WTC11 (cell line): ENCODE results near the gene EEF1AKMT4. TPM values are rescaled to one million over a fixed set of nuclear protein-coding genes. Genes with fewer than 3 reads are reported as not detected.

ENCODE experiments used
- ATAC-seq: fragments of 200-7000 bp; cut with Tn5 transposase; 2 replicates; pipeline ENCODE4 v1.10.0; 2021; ENCODE audit warnings: mild to moderate bottlenecking, moderate library complexity
- CTCF ChIA-PET: fragments of 300-600 bp; sonication (Branson Sonifier 250); formaldehyde crosslinking; loops from one replicate; lab custom pipeline; 2021; ENCODE audit warnings: antibody characterized with exemption; lab: Charles Lee
- POLR2A ChIA-PET: fragments of 350-600 bp; sonication (Branson Sonifier 250); formaldehyde crosslinking; loops from one replicate; lab custom pipeline; 2021; ENCODE audit warnings: antibody characterized with exemption; lab: Charles Lee
- DNase-seq: peaks from one replicate; pipeline ENCODE4 v3.0.0; 2021; ENCODE audit warnings: low spot score
- H3K27ac Mint-ChIP-seq: 2 replicates; pipeline ENCODE4 v1.8.0; 2021; ENCODE audit warnings: mixed read lengths
- H3K27me3 Mint-ChIP-seq: 2 replicates; pipeline ENCODE4 v1.8.0; 2021; ENCODE audit warnings: low read depth, mild to moderate bottlenecking, moderate library complexity, mixed read lengths
- H3K36me3 Mint-ChIP-seq: 2 replicates; pipeline ENCODE4 v1.8.0; 2021; ENCODE audit warnings: mixed read lengths
- H3K4me1 Mint-ChIP-seq: 2 replicates; pipeline ENCODE4 v1.8.0; 2022; ENCODE audit warnings: mixed read lengths
- H3K4me3 Mint-ChIP-seq: 2 replicates; pipeline ENCODE4 v1.8.0; 2021; ENCODE audit warnings: mild to moderate bottlenecking, moderate library complexity, mixed read lengths
- H3K9me3 Mint-ChIP-seq: 2 replicates; pipeline ENCODE4 v1.8.0; 2021; ENCODE audit warnings: mixed read lengths
- CREB1 ChIP-seq: sonication (generic); formaldehyde crosslinking; IDR thresholded peaks from 2 replicates; pipeline ENCODE4 v1.8.0; 2023; ENCODE audit warnings: mild to moderate bottlenecking, missing genetic modification reagents
- ETV6 ChIP-seq: sonication (generic); formaldehyde crosslinking; IDR thresholded peaks from 2 replicates; pipeline ENCODE4 v1.8.1; 2022; ENCODE audit warnings: mild to moderate bottlenecking, missing genetic modification reagents
- GABPB1 ChIP-seq: sonication (generic); formaldehyde crosslinking; IDR thresholded peaks from 2 replicates; pipeline ENCODE4 v1.8.1; 2023; ENCODE audit warnings: mild to moderate bottlenecking, missing genetic modification reagents
- MXD4 ChIP-seq: fragments of 250-450 bp; sonication (Bioruptor Pico); IDR thresholded peaks from 2 replicates; pipeline ENCODE4 v1.8.0; 2021; ENCODE audit warnings: mild to moderate bottlenecking, moderate library complexity, borderline replicate concordance
- NR1H2 ChIP-seq: sonication (generic); formaldehyde crosslinking; IDR thresholded peaks from 2 replicates; pipeline ENCODE4 v1.9.0; 2021; ENCODE audit warnings: mild to moderate bottlenecking, moderate library complexity, missing genetic modification reagents
- NR3C1 ChIP-seq: sonication (generic); formaldehyde crosslinking; conservative IDR thresholded peaks from 2 replicates; pipeline ENCODE4 v1.8.1; 2023; ENCODE audit warnings: low read depth, mild to moderate bottlenecking, missing genetic modification reagents
- PRDM15 ChIP-seq: sonication (generic); formaldehyde crosslinking; IDR thresholded peaks from 2 replicates; pipeline ENCODE4 v1.8.0; 2022; ENCODE audit warnings: missing genetic modification reagents
- RELA ChIP-seq: sonication (generic); formaldehyde crosslinking; IDR thresholded peaks from 2 replicates; pipeline ENCODE4 v1.8.1; 2022; ENCODE audit warnings: missing genetic modification reagents, mild to moderate bottlenecking, borderline replicate concordance
- SP1 ChIP-seq: sonication (generic); formaldehyde crosslinking; conservative IDR thresholded peaks from 2 replicates; pipeline ENCODE4 v1.8.1; 2022; ENCODE audit warnings: missing genetic modification reagents
- TCF7 ChIP-seq: sonication (generic); formaldehyde crosslinking; IDR thresholded peaks from 2 replicates; pipeline ENCODE4 v1.8.0; 2022; ENCODE audit warnings: mild to moderate bottlenecking, low read depth, missing genetic modification reagents, moderate library complexity
- TEAD1 ChIP-seq: sonication (generic); formaldehyde crosslinking; IDR thresholded peaks from 2 replicates; pipeline ENCODE4 v1.8.0; 2022; ENCODE audit warnings: mild to moderate bottlenecking, missing genetic modification reagents
- ZBTB21 ChIP-seq: sonication (generic); formaldehyde crosslinking; IDR thresholded peaks from 2 replicates; pipeline ENCODE4 v1.8.1; 2023; ENCODE audit warnings: mild to moderate bottlenecking, missing genetic modification reagents, borderline replicate concordance
- ZNF138 ChIP-seq: sonication (generic); formaldehyde crosslinking; conservative IDR thresholded peaks from 2 replicates; pipeline ENCODE4 v1.8.1; 2022; ENCODE audit warnings: mild to moderate bottlenecking, moderate library complexity, missing genetic modification reagents
- ZNF219 ChIP-seq: sonication (generic); formaldehyde crosslinking; IDR thresholded peaks from 2 replicates; pipeline ENCODE4 v1.8.0; 2023; ENCODE audit warnings: missing genetic modification reagents, mild to moderate bottlenecking, borderline replicate concordance
- ZNF281 ChIP-seq: sonication (generic); formaldehyde crosslinking; IDR thresholded peaks from 2 replicates; pipeline ENCODE4 v1.8.0; 2023; ENCODE audit warnings: mild to moderate bottlenecking, missing genetic modification reagents
- ZNF512 ChIP-seq: sonication (generic); formaldehyde crosslinking; IDR thresholded peaks from 2 replicates; pipeline ENCODE4 v1.8.1; 2022; ENCODE audit warnings: missing genetic modification reagents, borderline replicate concordance
- total RNA-seq: library from RNA; stranded (reverse); gene quantifications from 3 replicates; pipeline ENCODE4 v1.2.3, GENCODE V29; 2021
- TF ChIP-seq, protein P1 (sequence below): sonication (generic); formaldehyde crosslinking; conservative IDR thresholded peaks from 2 replicates; pipeline ENCODE4 v1.8.1; 2022; ENCODE audit warnings: mild to moderate bottlenecking, missing genetic modification reagents
- TF ChIP-seq, protein P2 (sequence below): sonication (generic); formaldehyde crosslinking; IDR thresholded peaks from 2 replicates; pipeline ENCODE4 v1.8.0; 2022; ENCODE audit warnings: mild to moderate bottlenecking, missing genetic modification reagents
- TF ChIP-seq, protein P3 (sequence below): sonication (generic); formaldehyde crosslinking; IDR thresholded peaks from 2 replicates; pipeline ENCODE4 v1.8.1; 2023; ENCODE audit warnings: mild to moderate bottlenecking, missing genetic modification reagents

The EEF1AKMT4 gene
- total RNA-seq, 1 experiment from 2014 or later, result 11.3 TPM

- peak overlapping the region; percentile 34; the same call in 1 of the 2 replicates for H3K4me3 Mint-ChIP-seq
- TF ChIP-seq TCF7 (CRISPR knock-in tag) (no peak), NR3C1 (CRISPR knock-in tag) (no peak), MXD4 (CRISPR knock-in tag) (no peak), ETV6 (CRISPR knock-in tag) (no peak), ZNF219 (CRISPR knock-in tag) (no peak), ZNF281 (CRISPR knock-in tag) (no peak), ZNF138 (no peak), SP1 (CRISPR knock-in tag) (no peak), ZBTB21 (CRISPR knock-in tag) (no peak), NR1H2 (no peak), RELA (CRISPR knock-in tag) (no peak), ZNF512 (no peak), PRDM15 (no peak), TEAD1 (CRISPR knock-in tag) (no peak), GABPB1 (CRISPR knock-in tag) (no peak), CREB1 (no peak)
- TF ChIP-seq, protein P1, sequence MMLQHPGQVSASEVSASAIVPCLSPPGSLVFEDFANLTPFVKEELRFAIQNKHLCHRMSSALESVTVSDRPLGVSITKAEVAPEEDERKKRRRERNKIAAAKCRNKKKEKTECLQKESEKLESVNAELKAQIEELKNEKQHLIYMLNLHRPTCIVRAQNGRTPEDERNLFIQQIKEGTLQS, result no peak
- TF ChIP-seq, protein P2, sequence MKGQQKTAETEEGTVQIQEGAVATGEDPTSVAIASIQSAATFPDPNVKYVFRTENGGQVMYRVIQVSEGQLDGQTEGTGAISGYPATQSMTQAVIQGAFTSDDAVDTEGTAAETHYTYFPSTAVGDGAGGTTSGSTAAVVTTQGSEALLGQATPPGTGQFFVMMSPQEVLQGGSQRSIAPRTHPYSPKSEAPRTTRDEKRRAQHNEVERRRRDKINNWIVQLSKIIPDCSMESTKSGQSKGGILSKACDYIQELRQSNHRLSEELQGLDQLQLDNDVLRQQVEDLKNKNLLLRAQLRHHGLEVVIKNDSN (CRISPR knock-in tag), result no peak
- TF ChIP-seq, protein P3, sequence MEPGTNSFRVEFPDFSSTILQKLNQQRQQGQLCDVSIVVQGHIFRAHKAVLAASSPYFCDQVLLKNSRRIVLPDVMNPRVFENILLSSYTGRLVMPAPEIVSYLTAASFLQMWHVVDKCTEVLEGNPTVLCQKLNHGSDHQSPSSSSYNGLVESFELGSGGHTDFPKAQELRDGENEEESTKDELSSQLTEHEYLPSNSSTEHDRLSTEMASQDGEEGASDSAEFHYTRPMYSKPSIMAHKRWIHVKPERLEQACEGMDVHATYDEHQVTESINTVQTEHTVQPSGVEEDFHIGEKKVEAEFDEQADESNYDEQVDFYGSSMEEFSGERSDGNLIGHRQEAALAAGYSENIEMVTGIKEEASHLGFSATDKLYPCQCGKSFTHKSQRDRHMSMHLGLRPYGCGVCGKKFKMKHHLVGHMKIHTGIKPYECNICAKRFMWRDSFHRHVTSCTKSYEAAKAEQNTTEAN (CRISPR knock-in tag), result no peak
- TF ChIP-seq, all 79 proteins: peak for 0
- ATAC-seq (no peak), DNase-seq (no peak)
- ChIA-PET POLR2A (interaction anchor here (0.6 kb wide), 2 partner anchors 9 to 351 kb away, joined by 3 to 5 read pairs; no protein-coding TSS in a partner anchor), CTCF (interaction anchor here (1.0 to 5.3 kb wide), 6 partner anchors 9 to 326 kb away, joined by 3 to 88 read pairs (median 6); partner anchors contain the start of genes CAMK2N2 and EEF1AKMT4)
- Mint-ChIP-seq H3K36me3 (no peaks in the 10 kb centered on the region), H3K27me3 (peaks cover 71% of the 10 kb centered on the region), H3K4me1 (peaks cover 8% of the 10 kb centered on the region; the same call in 1 of the 2 replicates), H3K27ac (no peak overlapping the region), H3K9me3 (no peaks in the 10 kb centered on the region)
Observed at GRCh38 chr3:184230081-184230602, 19.3 kb upstream of the EEF1AKMT4 start.
